Measurements from ENCODE around the gene CCDC86. TPM values are rescaled to one million over a fixed set of nuclear protein-coding genes. Genes with fewer than 3 reads are reported as not detected.

The CCDC86 gene, protein sequence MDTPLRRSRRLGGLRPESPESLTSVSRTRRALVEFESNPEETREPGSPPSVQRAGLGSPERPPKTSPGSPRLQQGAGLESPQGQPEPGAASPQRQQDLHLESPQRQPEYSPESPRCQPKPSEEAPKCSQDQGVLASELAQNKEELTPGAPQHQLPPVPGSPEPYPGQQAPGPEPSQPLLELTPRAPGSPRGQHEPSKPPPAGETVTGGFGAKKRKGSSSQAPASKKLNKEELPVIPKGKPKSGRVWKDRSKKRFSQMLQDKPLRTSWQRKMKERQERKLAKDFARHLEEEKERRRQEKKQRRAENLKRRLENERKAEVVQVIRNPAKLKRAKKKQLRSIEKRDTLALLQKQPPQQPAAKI
- 10 to 100 TPM; 13.5 to 23.8 TPM for total RNA-seq

DNA sequence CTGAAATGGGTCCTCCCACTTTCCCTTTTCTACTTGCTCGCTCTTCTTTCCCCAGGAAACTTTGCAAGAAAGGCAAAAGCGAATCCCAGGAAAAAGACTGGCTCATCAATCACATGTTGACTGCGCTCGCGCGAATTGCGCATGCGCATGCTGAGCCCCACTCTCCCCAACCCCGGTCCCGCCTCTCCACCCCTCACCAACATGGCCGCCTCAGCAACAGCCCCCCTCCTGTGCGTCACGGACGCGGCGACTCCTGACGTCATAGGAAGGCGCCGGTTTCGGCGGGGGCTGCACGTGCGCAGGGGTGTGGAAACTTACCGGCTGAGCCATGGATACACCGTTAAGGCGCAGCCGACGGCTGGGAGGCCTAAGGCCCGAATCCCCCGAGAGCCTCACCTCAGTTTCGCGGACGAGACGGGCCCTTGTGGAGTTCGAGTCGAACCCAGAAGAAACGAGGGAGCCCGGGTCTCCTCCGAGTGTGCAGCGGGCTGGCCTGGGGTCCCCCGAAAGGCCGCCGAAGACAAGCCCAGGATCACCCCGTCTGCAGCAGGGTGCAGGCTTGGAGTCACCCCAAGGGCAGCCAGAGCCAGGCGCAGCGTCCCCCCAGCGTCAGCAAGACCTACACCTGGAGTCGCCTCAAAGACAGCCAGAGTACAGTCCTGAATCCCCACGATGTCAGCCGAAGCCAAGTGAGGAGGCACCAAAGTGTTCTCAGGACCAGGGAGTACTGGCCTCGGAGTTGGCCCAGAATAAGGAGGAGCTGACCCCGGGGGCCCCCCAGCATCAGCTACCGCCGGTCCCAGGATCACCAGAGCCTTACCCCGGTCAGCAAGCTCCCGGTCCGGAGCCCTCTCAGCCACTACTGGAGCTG lies at the start of gene CCDC86:
CCDC86 (plus strand) TSS at position 317 of the 871 bp plus-strand sequence; CDS start at position 329, 12 bp downstream.
- peak; percentile 93 for DNase-seq (ENCODE audit: low spot score)
- peak within 1 kb of the TSS; percentile 76 for H3K4me3 ChIP-seq
- no peaks in the 10 kb centered on the region for H3K27me3 ChIP-seq (replicated peaks; ENCODE audit: insufficient read depth)
- H3K27ac ChIP-seq, result peak within 1 kb of the TSS; percentile 77 to 80
- no peaks in the 10 kb centered on the region for H3K9me3 ChIP-seq
- no peaks in the 10 kb centered on the region for H3K36me3 ChIP-seq
- H3K4me1 ChIP-seq (ENCODE audit: control insufficient read depth in 1 of 2, low read depth in 2 of 2), result peaks cover 28 to 42% of the 10 kb centered on the region in 2 donors
- peak; percentile 98 for ATAC-seq (ENCODE audit: insufficient number of reproducible peaks, low FRiP score, low read depth)
- TF ChIP-seq, protein P1, sequence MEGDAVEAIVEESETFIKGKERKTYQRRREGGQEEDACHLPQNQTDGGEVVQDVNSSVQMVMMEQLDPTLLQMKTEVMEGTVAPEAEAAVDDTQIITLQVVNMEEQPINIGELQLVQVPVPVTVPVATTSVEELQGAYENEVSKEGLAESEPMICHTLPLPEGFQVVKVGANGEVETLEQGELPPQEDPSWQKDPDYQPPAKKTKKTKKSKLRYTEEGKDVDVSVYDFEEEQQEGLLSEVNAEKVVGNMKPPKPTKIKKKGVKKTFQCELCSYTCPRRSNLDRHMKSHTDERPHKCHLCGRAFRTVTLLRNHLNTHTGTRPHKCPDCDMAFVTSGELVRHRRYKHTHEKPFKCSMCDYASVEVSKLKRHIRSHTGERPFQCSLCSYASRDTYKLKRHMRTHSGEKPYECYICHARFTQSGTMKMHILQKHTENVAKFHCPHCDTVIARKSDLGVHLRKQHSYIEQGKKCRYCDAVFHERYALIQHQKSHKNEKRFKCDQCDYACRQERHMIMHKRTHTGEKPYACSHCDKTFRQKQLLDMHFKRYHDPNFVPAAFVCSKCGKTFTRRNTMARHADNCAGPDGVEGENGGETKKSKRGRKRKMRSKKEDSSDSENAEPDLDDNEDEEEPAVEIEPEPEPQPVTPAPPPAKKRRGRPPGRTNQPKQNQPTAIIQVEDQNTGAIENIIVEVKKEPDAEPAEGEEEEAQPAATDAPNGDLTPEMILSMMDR (IDR thresholded peaks at IDR 0.05), result no peak

GRCh38 chr11:60792521-60792920 lies 49.4 kb upstream of the CCDC86 start:
- Histone ChIP-seq H3K36me3 (no peaks in the 10 kb centered on the region), H3K9me3 (no peaks in the 10 kb centered on the region)
- ATAC-seq (ENCODE audit: insufficient number of reproducible peaks, low FRiP score, low read depth), result no peak

DNA sequence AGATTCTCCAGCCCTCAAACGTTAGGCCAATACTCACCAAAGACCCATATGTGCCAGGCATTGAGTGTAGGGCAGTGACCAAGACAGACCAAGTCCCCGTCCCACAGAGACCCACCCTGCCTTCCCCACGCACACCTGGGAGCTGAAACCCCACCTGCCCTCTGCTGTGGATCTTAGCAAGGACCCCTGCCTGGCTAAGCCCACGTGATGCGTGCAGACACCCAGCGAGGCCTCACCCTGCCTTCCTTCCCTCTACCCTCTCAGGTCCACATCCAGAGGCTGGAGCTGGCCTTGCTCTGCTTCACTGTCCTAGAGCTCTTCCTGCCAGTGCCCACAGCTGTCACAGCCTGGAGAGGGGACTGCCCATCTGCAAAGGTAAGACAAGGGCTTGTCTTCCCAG lies 46.6 kb upstream of the CCDC86 start:
- TF ChIP-seq, protein P1 (IDR thresholded peaks at IDR 0.05), result no peak
- Histone ChIP-seq H3K27me3 (replicated peaks; ENCODE audit: insufficient read depth) (no peaks in the 10 kb centered on the region), H3K27ac (no peak overlapping the region), H3K9me3 (no peaks in the 10 kb centered on the region), H3K36me3 (no peaks in the 10 kb centered on the region), H3K4me3 (no peak overlapping the region), H3K4me1 (ENCODE audit: control insufficient read depth in 1 of 2, low read depth in 2 of 2) (no peaks in the 10 kb centered on the region)
- no peak for ATAC-seq (ENCODE audit: insufficient number of reproducible peaks, low FRiP score, low read depth)
- no peak for DNase-seq (ENCODE audit: low spot score)

More at GRCh38 chr11:60792521-60792920, 49.4 kb upstream of the CCDC86 start:
- peaks cover 0 to 1% of the 10 kb centered on the region in 2 donors for H3K4me1 ChIP-seq (ENCODE audit: control insufficient read depth in 1 of 2, low read depth in 2 of 2)
- no peaks in the 10 kb centered on the region for H3K27me3 ChIP-seq (replicated peaks; ENCODE audit: insufficient read depth)
- H3K4me3 ChIP-seq, result no peak overlapping the region
- TF ChIP-seq, protein P1 (IDR thresholded peaks at IDR 0.05), result no peak
- no peak for DNase-seq (ENCODE audit: low spot score)
- H3K27ac ChIP-seq, result no peak overlapping the region

GRCh38 chr11:60797846-60798630 lies 43.9 kb upstream of the CCDC86 start:
- TF ChIP-seq, protein P1 (IDR thresholded peaks at IDR 0.05), result no peak
- DNase-seq (ENCODE audit: low spot score) (no peak), ATAC-seq (ENCODE audit: insufficient number of reproducible peaks, low FRiP score, low read depth) (no peak)

More at GRCh38 chr11:60797846-60798630, 43.9 kb upstream of the CCDC86 start:
- no peak overlapping the region for H3K27ac ChIP-seq
- H3K4me3 ChIP-seq, result no peak overlapping the region
- H3K9me3 ChIP-seq, result no peaks in the 10 kb centered on the region
- H3K36me3 ChIP-seq, result no peaks in the 10 kb centered on the region
- no peaks in the 10 kb centered on the region for H3K4me1 ChIP-seq (ENCODE audit: control insufficient read depth in 1 of 2, low read depth in 2 of 2)
- no peaks in the 10 kb centered on the region for H3K27me3 ChIP-seq (replicated peaks; ENCODE audit: insufficient read depth)

Measured in thoracic aorta (tissue), 2 donors.